A549 (cell line): ENCODE measurements around the gene MRGPRD. TPM values are rescaled to one million over a fixed set of nuclear protein-coding genes. Genes with fewer than 3 reads are reported as not detected.
A peak's percentile ranks its signal among the peaks of the same experiment; 100 is the strongest.

ENCODE experiments used
- ATAC-seq, 2 experiments: fragments of 200-7000 bp in 1 of 2; fragments of >200 bp in 1 of 2; cut with Nextera tagmentation in 1 of 2; cut with Tn5 transposase in 1 of 2; 3 replicates each; pipeline versions ENCODE4 v1.8.0 to v1.9.1; 2018 to 2020; ENCODE audit warnings: mild to moderate bottlenecking in 1 of 2, moderate library complexity in 1 of 2
- CTCF ChIA-PET: fragments of 300-600 bp; sonication (Branson Sonifier 250); formaldehyde crosslinking; extraction: SDS; loops from one replicate; lab custom pipeline; 2021; ENCODE audit warnings: antibody characterized with exemption, inconsistent platforms; lab: Yijun Ruan, JAX
- POLR2A ChIA-PET: fragments of 350-600 bp; formaldehyde crosslinking; extraction: SDS; loops from one replicate; lab custom pipeline; 2021; ENCODE audit warnings: antibody characterized with exemption, inconsistent platforms; lab: Yijun Ruan, JAX
- DNase-seq, 2 experiments: peaks; one replicate each; pipeline versions ENCODE4 v3.0.0 to v3.0.0-alpha.2; 2011 to 2016; ENCODE audit warnings: low read depth in 1 of 2, low spot score in 1 of 2
- FAIRE-seq: peaks from 2 replicates; lab custom pipeline; 2011; peaks lifted over from hg19 to GRCh38; lab: Jason Lieb, UNC
- H3K27ac ChIP-seq, 2 experiments: fragments of >200 bp; sonication (Bioruptor Twin); formaldehyde crosslinking; 3 replicates each; pipeline ENCODE4 v1.5.1; 2016 to 2017
- H3K4me1 ChIP-seq: fragments of >200 bp; sonication (Bioruptor Twin); formaldehyde crosslinking; 3 replicates; pipeline ENCODE4 v1.6.1; 2016
- H3K4me2 ChIP-seq: fragments of >200 bp; sonication (Bioruptor Twin); formaldehyde crosslinking; 3 replicates; pipeline ENCODE4 v1.6.1; 2016
- H3K4me3 ChIP-seq: fragments of >200 bp; sonication (Bioruptor Twin); formaldehyde crosslinking; 3 replicates; pipeline ENCODE4 v1.5.1; 2016
- H3K9me3 ChIP-seq: fragments of >200 bp; sonication (Bioruptor Twin); formaldehyde crosslinking; 3 replicates; pipeline ENCODE4 v1.6.1; 2016
- CHD2 ChIP-seq: fragments of 150-350 bp; IDR thresholded peaks from 2 replicates; pipeline ENCODE4 v1.6.1; 2014; ENCODE audit warnings: low read length; ENCODE audit not compliant: partially characterized antibody
- CHD4 ChIP-seq: fragments of 200-600 bp; sonication (generic); IDR thresholded peaks from 2 replicates; pipeline ENCODE4 v1.6.1; 2016; ENCODE audit warnings: antibody characterized with exemption, mild to moderate bottlenecking, borderline replicate concordance
- EHF ChIP-seq: fragments of 250-450 bp; sonication (Bioruptor Pico); IDR thresholded peaks from 2 replicates; pipeline ENCODE4 v1.5.0; 2020; ENCODE audit warnings: mild to moderate bottlenecking
- EHMT2 ChIP-seq: fragments of 200-600 bp; sonication (generic); IDR thresholded peaks from 2 replicates; pipeline ENCODE4 v1.6.1; 2016; ENCODE audit warnings: antibody characterized with exemption, low read depth, mild to moderate bottlenecking, moderate library complexity
- FOSB ChIP-seq: fragments of 250-450 bp; sonication (Bioruptor Pico); IDR thresholded peaks from 2 replicates; pipeline ENCODE4 v1.5.0; 2020; ENCODE audit warnings: mild to moderate bottlenecking, moderate library complexity
- FOSL2 ChIP-seq, 2 experiments: fragments of 450-650 bp in 1 of 2; fragments of >200 bp in 1 of 2; sonication (Bioruptor Twin) in 1 of 2; formaldehyde crosslinking; IDR thresholded peaks; 2 replicates each; pipeline versions ENCODE4 v1.5.0 to v1.6.1; 2016 to 2020; ENCODE audit warnings: mild to moderate bottlenecking in 1 of 2, moderate library complexity in 1 of 2
- HDAC2 ChIP-seq: fragments of 200-600 bp; sonication (generic); IDR thresholded peaks from 2 replicates; pipeline ENCODE4 v1.6.1; 2016
- HEYL ChIP-seq: fragments of 250-450 bp; sonication (Bioruptor Pico); IDR thresholded peaks from 2 replicates; pipeline ENCODE4 v1.8.0; 2021; ENCODE audit warnings: mild to moderate bottlenecking, moderate library complexity
- HOXB13 ChIP-seq: fragments of 250-450 bp; sonication (Bioruptor Pico); IDR thresholded peaks from 2 replicates; pipeline ENCODE4 v1.5.0; 2020; ENCODE audit warnings: low read depth, mild to moderate bottlenecking, moderate library complexity
- NR3C1 ChIP-seq: fragments of >200 bp; sonication (Bioruptor Twin); formaldehyde crosslinking; IDR thresholded peaks from 3 replicates; pipeline ENCODE4 v1.6.1; 2017
- POLR2AphosphoS2 ChIP-seq: conservative IDR thresholded peaks from 2 replicates; pipeline ENCODE4 v1.6.1; 2012; ENCODE audit warnings: low read length, improper control_type of control experiment, inconsistent platforms
- RCOR1 ChIP-seq: fragments of 150-350 bp; IDR thresholded peaks from 2 replicates; pipeline ENCODE4 v1.6.1; 2014; ENCODE audit warnings: antibody characterized with exemption, low read length, low read depth
- RFX5 ChIP-seq: fragments of 450-650 bp; IDR thresholded peaks from 2 replicates; pipeline ENCODE4 v1.7.1; 2014; ENCODE audit warnings: antibody characterized with exemption, mild to moderate bottlenecking, moderate library complexity
- ZC3H11A ChIP-seq: fragments of 450-650 bp; IDR thresholded peaks from 2 replicates; pipeline ENCODE4 v1.6.1; 2014; ENCODE audit warnings: antibody characterized with exemption, mild to moderate bottlenecking
- WGBS: methylation state at CpG from one replicate; pipeline ENCODE4 v1.1.6; 2017; ENCODE audit errors: missing lambda C conversion rate; 5-methylcytosine and 5-hydroxymethylcytosine counted together
- polyA plus RNA-seq, 4 experiments: library from polyadenylated mRNA; depleted of rRNA in 3 of 4; stranded (reverse); fragments of >200 nt; fragmentation: RNase III in 1 of 4; extraction: RNeasy Plus Mini Kit Qiagen cat#74134 plus additional on column Dnase treatment in 1 of 4; gene quantifications; 2 replicates in 3 of 4; 3 replicates in 1 of 4; pipeline ENCODE4 v1.2.3, GENCODE V29; 2011 to 2017
- TF ChIP-seq, protein P1 (sequence below): IDR thresholded peaks from 2 replicates; pipeline ENCODE4 v1.6.1; 2012
- TF ChIP-seq, protein P2 (sequence below): IDR thresholded peaks from 2 replicates; pipeline ENCODE4 v1.6.1; 2012; ENCODE audit warnings: low read depth, borderline replicate concordance
- TF ChIP-seq, protein P3 (sequence below): fragments of 450-650 bp; IDR thresholded peaks from 2 replicates; pipeline ENCODE4 v1.6.1; 2014; ENCODE audit warnings: antibody characterized with exemption
- TF ChIP-seq, protein P4 (sequence below): fragments of 250-450 bp; sonication (Bioruptor Pico); IDR thresholded peaks from 2 replicates; pipeline ENCODE4 v1.5.0; 2020; ENCODE audit warnings: low read depth, mild to moderate bottlenecking, moderate library complexity

MRGPRD gene
- polyA plus RNA-seq, 2 of the 4 experiments (the other 2 are of a cell fraction), result not detected

DNA sequence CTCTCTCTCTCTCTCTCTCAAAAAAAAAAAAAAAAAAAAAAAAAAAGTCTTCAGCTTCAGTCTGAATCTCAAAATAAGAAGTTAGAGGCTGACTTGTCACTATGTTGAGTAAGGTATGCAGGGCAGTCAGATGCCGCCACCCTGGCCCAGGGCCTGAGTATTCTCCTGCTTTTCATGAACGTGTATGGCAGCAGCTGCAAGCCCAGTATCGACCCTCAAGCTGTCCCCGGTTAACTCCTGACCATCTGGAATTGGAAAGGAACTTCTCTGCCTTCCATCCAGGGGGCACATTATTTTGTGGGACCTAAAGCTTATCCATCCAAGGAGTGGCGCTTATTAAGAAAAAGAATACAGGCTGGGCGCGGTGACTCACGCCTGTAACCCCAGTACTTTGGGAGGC, 11.4 kb downstream of the MRGPRD start:
- H3K4me2 ChIP-seq, result no peak overlapping the region
- ATAC-seq, result no peak
- DNase-seq, result no peak
- CTCF ChIA-PET, result interaction anchor here (0.9 to 1.3 kb wide), 2 partner anchors 25 to 75 kb away, joined by 3 to 4 read pairs; no protein-coding TSS in a partner anchor
- WGBS, result 67% methylated on average over 8 of the region's 8 CpGs
- no peaks in the 10 kb centered on the region; the same call in 2 of the 3 replicates for H3K9me3 ChIP-seq
- POLR2A ChIA-PET, result interaction anchor here (0.7 kb wide), 1 partner anchor 32 kb away, joined by 3 read pairs; no protein-coding TSS in a partner anchor
- no peak for FAIRE-seq
- no peak overlapping the region for H3K4me3 ChIP-seq
- TF ChIP-seq, protein P1, sequence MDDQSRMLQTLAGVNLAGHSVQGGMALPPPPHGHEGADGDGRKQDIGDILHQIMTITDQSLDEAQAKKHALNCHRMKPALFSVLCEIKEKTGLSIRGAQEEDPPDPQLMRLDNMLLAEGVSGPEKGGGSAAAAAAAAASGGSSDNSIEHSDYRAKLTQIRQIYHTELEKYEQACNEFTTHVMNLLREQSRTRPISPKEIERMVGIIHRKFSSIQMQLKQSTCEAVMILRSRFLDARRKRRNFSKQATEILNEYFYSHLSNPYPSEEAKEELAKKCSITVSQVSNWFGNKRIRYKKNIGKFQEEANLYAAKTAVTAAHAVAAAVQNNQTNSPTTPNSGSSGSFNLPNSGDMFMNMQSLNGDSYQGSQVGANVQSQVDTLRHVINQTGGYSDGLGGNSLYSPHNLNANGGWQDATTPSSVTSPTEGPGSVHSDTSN, result no peak
- TF ChIP-seq HDAC2 (no peak), HOXB13 (CRISPR knock-in tag) (no peak), POLR2AphosphoS2 (no peak)
- TF ChIP-seq, all 56 proteins: peak for 0
- no peaks in the 10 kb centered on the region for H3K4me1 ChIP-seq
- H3K27ac ChIP-seq, result no peak overlapping the region

DNA sequence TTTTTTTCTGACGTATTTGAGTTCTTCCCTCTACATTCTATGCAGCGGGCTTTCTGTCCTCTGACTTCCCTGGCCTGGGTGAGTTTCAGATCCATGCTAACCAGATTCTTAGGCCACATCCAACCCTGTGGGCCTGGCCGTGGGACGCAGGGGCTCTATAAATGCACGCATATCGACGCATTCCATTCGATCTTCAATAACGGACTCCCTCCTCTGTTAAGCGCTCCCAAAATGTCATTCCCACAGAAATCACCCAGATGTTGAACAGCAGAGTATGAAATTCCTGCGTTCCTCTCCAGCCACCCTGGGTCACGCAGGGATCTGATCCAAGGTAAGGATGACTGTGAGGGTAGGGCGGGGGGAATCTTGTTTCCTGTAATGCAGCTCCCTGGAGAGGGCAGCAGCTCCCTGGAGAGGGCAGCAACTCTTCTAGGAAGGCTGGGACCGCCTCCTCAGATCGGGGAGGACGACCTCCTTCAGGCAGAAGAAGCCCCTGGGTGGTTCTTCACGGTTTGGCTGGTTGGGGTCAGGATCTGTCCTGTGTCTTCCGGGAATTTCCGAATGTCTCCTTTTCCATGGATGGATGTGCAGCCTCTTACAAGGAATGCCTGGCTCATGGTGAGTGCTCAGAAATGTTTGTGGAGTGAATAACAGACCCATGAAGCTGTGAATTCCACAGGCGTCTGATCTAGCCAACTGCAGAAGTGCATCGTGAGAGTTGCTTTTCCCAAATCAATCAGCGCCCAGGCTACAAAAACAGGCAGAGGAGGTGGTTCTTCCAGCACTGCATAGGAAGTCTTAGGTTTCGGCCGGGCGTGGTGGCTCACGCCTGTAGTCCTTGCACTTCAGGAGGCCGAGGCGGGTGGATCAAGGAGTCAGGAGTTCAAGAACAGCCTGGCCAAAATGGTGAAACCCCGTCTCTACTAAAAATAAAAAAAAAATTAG, 12.2 kb downstream of the MRGPRD start:
- no peaks in the 10 kb centered on the region for H3K4me1 ChIP-seq
- TF ChIP-seq EHMT2, result no peak
- TF ChIP-seq RFX5, result no peak
- TF ChIP-seq, protein P2, sequence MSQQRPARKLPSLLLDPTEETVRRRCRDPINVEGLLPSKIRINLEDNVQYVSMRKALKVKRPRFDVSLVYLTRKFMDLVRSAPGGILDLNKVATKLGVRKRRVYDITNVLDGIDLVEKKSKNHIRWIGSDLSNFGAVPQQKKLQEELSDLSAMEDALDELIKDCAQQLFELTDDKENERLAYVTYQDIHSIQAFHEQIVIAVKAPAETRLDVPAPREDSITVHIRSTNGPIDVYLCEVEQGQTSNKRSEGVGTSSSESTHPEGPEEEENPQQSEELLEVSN, result no peak
- TF ChIP-seq CHD4, result no peak
- no peak for TF ChIP-seq EHF (CRISPR knock-in tag)
- ATAC-seq (peak; percentile 39 to 65; a peak in 3 of 6 replicates), FAIRE-seq (no peak), DNase-seq (no peak)
- CTCF ChIA-PET, result interaction anchor here (0.9 to 1.3 kb wide), 2 partner anchors 24 to 76 kb away, joined by 3 to 4 read pairs; no protein-coding TSS in a partner anchor
- peaks cover 3% of the 10 kb centered on the region; the same call in 1 of the 3 replicates for H3K9me3 ChIP-seq
- no peak overlapping the region for H3K4me3 ChIP-seq
- no peak overlapping the region for H3K4me2 ChIP-seq
- no peak overlapping the region for H3K27ac ChIP-seq
- POLR2A ChIA-PET, result no interaction called here
- WGBS, result 67% methylated on average over 28 of the region's 29 CpGs

DNA sequence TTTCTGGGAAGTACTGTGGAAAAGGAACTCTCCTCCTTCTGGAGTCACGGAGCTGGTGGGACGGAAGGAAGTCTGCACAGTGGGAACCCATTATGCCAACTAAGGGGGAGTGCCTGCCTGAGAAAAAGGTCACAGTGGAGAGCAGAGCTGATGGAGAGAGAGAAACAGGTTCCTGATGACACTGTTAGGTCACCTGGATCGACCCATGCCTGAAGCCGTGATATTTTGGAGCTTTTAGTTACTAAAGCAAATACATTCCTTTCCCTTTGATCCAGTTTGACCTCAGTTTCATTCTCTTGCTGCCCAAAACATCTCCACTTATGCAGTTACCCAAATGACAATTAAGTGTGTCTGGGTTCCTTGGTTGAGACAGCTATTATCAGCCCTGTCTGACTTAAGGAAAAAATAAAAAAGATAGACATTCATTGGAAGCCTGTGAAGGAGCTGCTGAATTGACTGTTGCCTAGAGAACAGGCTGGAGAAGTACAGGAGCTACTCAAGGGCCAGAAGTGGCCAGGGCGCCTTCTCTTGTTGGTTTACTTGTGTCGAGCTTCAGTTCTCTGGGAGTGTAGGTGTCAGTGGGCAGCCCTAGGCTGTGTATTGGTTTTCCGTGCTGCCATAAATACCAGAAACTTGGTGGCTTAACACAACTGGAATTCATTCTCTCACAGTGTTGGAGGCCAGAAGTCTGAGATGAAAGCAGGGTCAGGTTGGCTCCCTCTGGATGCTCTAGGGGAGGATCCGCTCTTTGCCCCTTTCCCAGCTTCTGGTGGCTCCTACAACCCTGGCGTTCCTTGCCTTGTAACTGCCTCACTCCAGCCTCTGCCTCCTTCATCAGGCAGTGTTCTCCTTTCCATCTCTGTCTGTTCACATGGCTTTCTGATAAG, 13.6 kb downstream of the MRGPRD start:
- DNase-seq, result no peak
- Histone ChIP-seq H3K27ac (no peak overlapping the region), H3K9me3 (peaks cover 9% of the 10 kb centered on the region; the same call in 2 of the 3 replicates), H3K4me3 (no peak overlapping the region)
- FAIRE-seq, result no peak
- TF ChIP-seq RFX5, result no peak
- TF ChIP-seq, protein P2, result no peak
- TF ChIP-seq, protein P3, sequence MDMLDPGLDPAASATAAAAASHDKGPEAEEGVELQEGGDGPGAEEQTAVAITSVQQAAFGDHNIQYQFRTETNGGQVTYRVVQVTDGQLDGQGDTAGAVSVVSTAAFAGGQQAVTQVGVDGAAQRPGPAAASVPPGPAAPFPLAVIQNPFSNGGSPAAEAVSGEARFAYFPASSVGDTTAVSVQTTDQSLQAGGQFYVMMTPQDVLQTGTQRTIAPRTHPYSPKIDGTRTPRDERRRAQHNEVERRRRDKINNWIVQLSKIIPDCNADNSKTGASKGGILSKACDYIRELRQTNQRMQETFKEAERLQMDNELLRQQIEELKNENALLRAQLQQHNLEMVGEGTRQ, result no peak
- TF ChIP-seq CHD2, result no peak
- no peak for TF ChIP-seq NR3C1
- TF ChIP-seq RCOR1, result no peak
- TF ChIP-seq FOSB (CRISPR knock-in tag), result no peak
- no peak for TF ChIP-seq ZC3H11A
- TF ChIP-seq, protein P4, sequence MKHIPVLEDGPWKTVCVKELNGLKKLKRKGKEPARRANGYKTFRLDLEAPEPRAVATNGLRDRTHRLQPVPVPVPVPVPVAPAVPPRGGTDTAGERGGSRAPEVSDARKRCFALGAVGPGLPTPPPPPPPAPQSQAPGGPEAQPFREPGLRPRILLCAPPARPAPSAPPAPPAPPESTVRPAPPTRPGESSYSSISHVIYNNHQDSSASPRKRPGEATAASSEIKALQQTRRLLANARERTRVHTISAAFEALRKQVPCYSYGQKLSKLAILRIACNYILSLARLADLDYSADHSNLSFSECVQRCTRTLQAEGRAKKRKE (CRISPR knock-in tag), result no peak
- no peak for TF ChIP-seq FOSL2 (IDR thresholded peaks at IDR 0.05)
- TF ChIP-seq FOSL2 (CRISPR knock-in tag; IDR thresholded peaks at IDR 0.05), result no peak
- TF ChIP-seq HEYL (CRISPR knock-in tag), result no peak
- TF ChIP-seq, all 56 proteins: peak for 0
- ChIA-PET POLR2A (no interaction called here), CTCF (interaction anchor here (2.0 to 2.6 kb wide), 2 partner anchors 18 to 77 kb away, joined by 6 to 8 read pairs; no protein-coding TSS in a partner anchor)
- H3K4me2 ChIP-seq, result no peak overlapping the region
- H3K4me1 ChIP-seq, result no peaks in the 10 kb centered on the region
- no peak for ATAC-seq
- 48% methylated on average over 9 of the region's 9 CpGs for WGBS
